HepG2 (cell line): ENCODE data around the gene SNAI3. TPM values are rescaled to one million over a fixed set of nuclear protein-coding genes. Genes with fewer than 3 reads are reported as not detected.

Source experiments
- CHD4 ChIP-seq: fragments of 200-600 bp; sonication (generic); IDR thresholded peaks from 2 replicates; pipeline ENCODE4 v1.7.0; 2017; ENCODE audit warnings: mild to moderate bottlenecking, low read length, borderline replicate concordance
- DZIP1 ChIP-seq: sonication (generic); formaldehyde crosslinking; IDR thresholded peaks from 2 replicates; pipeline ENCODE4 v1.5.0; 2020; ENCODE audit warnings: mild to moderate bottlenecking, missing genetic modification reagents
- FUBP1 ChIP-seq: sonication (generic); formaldehyde crosslinking; IDR thresholded peaks from 2 replicates; pipeline ENCODE4 v1.5.1; 2020; ENCODE audit warnings: missing genetic modification reagents, mild to moderate bottlenecking, borderline replicate concordance
- PATZ1 ChIP-seq: sonication (generic); formaldehyde crosslinking; IDR thresholded peaks from 2 replicates; pipeline ENCODE4 v1.4.0; 2020; ENCODE audit warnings: missing genetic modification reagents
- RARG ChIP-seq: sonication (generic); formaldehyde crosslinking; IDR thresholded peaks from 2 replicates; pipeline ENCODE4 v1.4.0; 2020; ENCODE audit warnings: low read depth, mild to moderate bottlenecking, missing genetic modification reagents
- RBAK ChIP-seq: sonication (generic); formaldehyde crosslinking; IDR thresholded peaks from 2 replicates; pipeline ENCODE4 v1.5.1; 2020; ENCODE audit warnings: mild to moderate bottlenecking, missing genetic modification reagents
- RERE ChIP-seq: IDR thresholded peaks from 2 replicates; pipeline ENCODE4 v1.6.1; 2016; ENCODE audit warnings: low read depth, missing genetic modification reagents, missing compliant biosample characterization
- ZC3H4 ChIP-seq: sonication (generic); formaldehyde crosslinking; IDR thresholded peaks from 2 replicates; pipeline ENCODE4 v1.4.0; 2020; ENCODE audit warnings: missing genetic modification reagents, borderline replicate concordance
- ZFP82 ChIP-seq: sonication (generic); formaldehyde crosslinking; IDR thresholded peaks from 2 replicates; pipeline ENCODE4 v1.5.1; 2020; ENCODE audit warnings: mild to moderate bottlenecking, missing genetic modification reagents, borderline replicate concordance
- ZNF547 ChIP-seq: sonication (generic); formaldehyde crosslinking; IDR thresholded peaks from 2 replicates; pipeline ENCODE4 v1.5.1; 2020; ENCODE audit warnings: mild to moderate bottlenecking, missing genetic modification reagents
- ZNF770 ChIP-seq: sonication (generic); formaldehyde crosslinking; IDR thresholded peaks from 2 replicates; pipeline ENCODE4 v1.5.0; 2020; ENCODE audit warnings: mild to moderate bottlenecking, missing genetic modification reagents
- ZNF850 ChIP-seq: sonication (generic); formaldehyde crosslinking; conservative IDR thresholded peaks from 2 replicates; pipeline ENCODE4 v1.9.0; 2021; ENCODE audit warnings: mild to moderate bottlenecking, missing genetic modification reagents
- polyA plus RNA-seq, 8 experiments: library from polyadenylated mRNA; depleted of rRNA in 3 of 8; stranded (reverse) in 7 of 8; unstranded in 1 of 8; fragments of >200 nt; fragmentation: Illumina TruSeq in 4 of 8; extraction: Trizol in 4 of 8; gene quantifications; 2 replicates each; pipeline versions ENCODE4 v1.2.1 to v1.2.3, GENCODE V29; 2011 to 2016; ENCODE audit warnings: low read depth in 4 of 8, missing spikeins in 1 of 8, mixed read lengths in 1 of 8; ENCODE audit not compliant: insufficient read depth in 1 of 8
- total RNA-seq, 5 experiments: library from RNA; depleted of rRNA; stranded (reverse); fragments of >200 nt; fragmentation: Illumina TruSeq; extraction: Trizol; gene quantifications; 2 replicates each; pipeline ENCODE4 v1.2.3, GENCODE V29; 2016; ENCODE audit warnings: low read depth in 1 of 5

SNAI3 gene
- total and polyA plus RNA-seq, 2 of the 13 experiments (the other 11 are each of a cell fraction or from before 2014, with no cell fraction given), result 0.09 to 0.18 TPM

GRCh38 chr16:88662222-88662842, 24.0 kb downstream of the SNAI3 start (continued):
- no peak for TF ChIP-seq RERE (CRISPR knock-in tag)
- peak; percentile 68; the same call in 1 of the 2 replicates for TF ChIP-seq DZIP1
- 0 out of 2 replicates have a peak, but pooled peaks have one; percentile 78 for TF ChIP-seq ZFP82 (CRISPR knock-in tag)
- TF ChIP-seq RBAK (CRISPR knock-in tag), result no peak
- TF ChIP-seq ZNF547 (CRISPR knock-in tag), result no peak
- TF ChIP-seq CHD4, result no peak
- TF ChIP-seq ZC3H4 (CRISPR knock-in tag), result no peak
- TF ChIP-seq PATZ1 (CRISPR knock-in tag), result peak; percentile 66; the same call in 1 of the 2 replicates
- TF ChIP-seq ZNF770 (CRISPR knock-in tag), result peak; percentile 99
- no peak; the same call in 1 of the 2 replicates for TF ChIP-seq ZNF850 (CRISPR knock-in tag)
- TF ChIP-seq RARG (CRISPR knock-in tag), result no peak
- no peak for TF ChIP-seq FUBP1 (CRISPR knock-in tag)
